GM12872 (cell line): ENCODE data around the gene FAM81A.

ENCODE experiments used
- TF ChIP-seq, protein P1 (sequence below): IDR thresholded peaks from 3 replicates; pipeline ENCODE4 v1.5.1; 2011; ENCODE audit warnings: low read depth, mild to moderate bottlenecking, low read length, moderate library complexity; ENCODE audit not compliant: insufficient read depth

FAM81A gene

GRCh38 chr15:59434481-59434880 is 3.5 kb upstream of the FAM81A start:
- TF ChIP-seq, protein P1, sequence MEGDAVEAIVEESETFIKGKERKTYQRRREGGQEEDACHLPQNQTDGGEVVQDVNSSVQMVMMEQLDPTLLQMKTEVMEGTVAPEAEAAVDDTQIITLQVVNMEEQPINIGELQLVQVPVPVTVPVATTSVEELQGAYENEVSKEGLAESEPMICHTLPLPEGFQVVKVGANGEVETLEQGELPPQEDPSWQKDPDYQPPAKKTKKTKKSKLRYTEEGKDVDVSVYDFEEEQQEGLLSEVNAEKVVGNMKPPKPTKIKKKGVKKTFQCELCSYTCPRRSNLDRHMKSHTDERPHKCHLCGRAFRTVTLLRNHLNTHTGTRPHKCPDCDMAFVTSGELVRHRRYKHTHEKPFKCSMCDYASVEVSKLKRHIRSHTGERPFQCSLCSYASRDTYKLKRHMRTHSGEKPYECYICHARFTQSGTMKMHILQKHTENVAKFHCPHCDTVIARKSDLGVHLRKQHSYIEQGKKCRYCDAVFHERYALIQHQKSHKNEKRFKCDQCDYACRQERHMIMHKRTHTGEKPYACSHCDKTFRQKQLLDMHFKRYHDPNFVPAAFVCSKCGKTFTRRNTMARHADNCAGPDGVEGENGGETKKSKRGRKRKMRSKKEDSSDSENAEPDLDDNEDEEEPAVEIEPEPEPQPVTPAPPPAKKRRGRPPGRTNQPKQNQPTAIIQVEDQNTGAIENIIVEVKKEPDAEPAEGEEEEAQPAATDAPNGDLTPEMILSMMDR = no peak

- TF ChIP-seq, protein P1 = no peak
Observed at GRCh38 chr15:59436774-59437141, 1.2 kb upstream of the FAM81A start.

DNA sequence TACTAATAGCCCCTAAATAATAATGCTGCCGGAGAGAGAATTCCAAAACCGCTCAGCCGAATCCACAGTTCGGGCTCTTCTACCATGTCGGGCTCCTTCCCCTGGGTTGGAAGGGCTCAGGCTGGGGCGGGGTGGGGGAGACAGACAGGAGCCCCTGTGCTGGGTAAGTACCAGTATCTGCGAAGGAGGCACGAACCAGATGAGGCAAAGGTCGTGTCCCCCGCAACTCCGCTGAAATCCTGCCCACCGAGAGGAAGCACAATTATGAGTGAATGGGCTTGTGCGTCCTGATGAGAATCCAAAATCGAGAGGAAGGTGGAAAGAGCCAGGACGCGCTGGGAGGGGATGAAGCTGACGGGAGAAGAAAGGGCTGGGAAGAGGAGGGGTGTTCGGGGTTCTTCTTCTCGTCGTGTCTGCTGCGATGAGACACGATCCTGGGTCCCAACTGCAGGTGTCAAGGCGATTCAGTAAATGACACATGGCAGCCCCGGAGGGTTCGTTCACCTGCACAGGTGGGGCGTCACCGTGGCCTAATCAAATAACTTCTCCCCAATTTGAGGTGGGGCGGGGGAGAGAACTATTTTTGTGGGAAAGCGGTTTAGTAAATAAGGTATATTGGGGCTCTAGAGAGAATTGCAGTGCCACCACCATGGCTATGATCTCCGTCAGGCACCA is 707 bp upstream of the FAM81A start:
- TF ChIP-seq, protein P1 = no peak

- TF ChIP-seq, protein P1 = no peak
Observed at GRCh38 chr15:59438625-59439290, 772 bp downstream of the FAM81A start.

GRCh38 chr15:59439576-59439975 is 1.6 kb downstream of the FAM81A start:
- TF ChIP-seq, protein P1 = no peak

DNA sequence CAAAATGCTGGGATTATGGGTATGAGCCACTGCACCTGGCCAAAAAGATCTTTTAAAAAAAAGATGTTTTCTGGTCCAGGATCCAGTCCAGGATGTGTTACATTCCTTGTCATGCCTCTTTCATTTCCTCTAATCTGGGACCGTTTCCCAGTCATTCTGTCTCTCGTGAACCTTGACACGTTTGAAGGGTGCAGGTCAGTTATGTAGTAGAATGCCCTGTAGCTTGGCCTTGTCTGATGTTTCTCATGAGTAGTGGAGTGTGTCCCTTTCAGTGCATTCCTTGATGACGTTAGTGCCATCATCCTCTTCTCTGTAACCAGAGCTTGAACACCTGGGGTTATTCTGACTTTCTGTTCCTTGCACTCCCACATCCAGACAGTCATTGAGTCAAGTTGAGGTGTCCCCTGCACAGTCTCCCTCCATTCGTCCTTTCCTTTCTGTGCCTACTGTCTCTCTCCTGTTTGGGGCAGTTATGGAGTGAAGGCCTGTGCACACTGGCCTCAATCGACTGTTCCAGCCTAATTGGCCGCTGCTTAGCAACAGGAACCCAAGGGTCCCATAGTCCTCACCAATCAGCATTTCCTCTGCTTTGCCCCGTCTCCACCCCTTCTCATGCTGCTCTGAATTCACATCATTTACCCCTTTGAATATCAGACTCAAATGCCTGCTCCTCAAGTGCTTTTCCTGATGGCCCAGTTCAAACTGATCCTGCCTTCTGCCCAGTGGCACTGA is 5.5 kb downstream of the FAM81A start:
- TF ChIP-seq, protein P1 = no peak

- TF ChIP-seq, protein P1 = no peak
Observed at GRCh38 chr15:59444081-59444835, 6.3 kb downstream of the FAM81A start.
